Left lung (tissue), 10 donors: Measurements from ENCODE around the gene ITPRIPL2. TPM values are rescaled to one million over a fixed set of nuclear protein-coding genes. Genes with fewer than 3 reads are reported as not detected.

Experiments used
- ATAC-seq: fragments of 200-7000 bp; cut with Tn5 transposase; one replicate; pipeline ENCODE4 v1.9.1; 2020; ENCODE audit warnings: moderate library complexity
- DNase-seq, 4 donors: peaks; one replicate each; pipeline ENCODE4 v3.0.0-alpha.2; 2013 to 2020
- H3K27ac ChIP-seq, 2 donors: fragments of 200-600 bp; sonication (generic) in 1 of 2; one replicate each; pipeline versions ENCODE4 v1.5.0 to v1.8.0; 2020 to 2021
- H3K27me3 ChIP-seq, 2 donors: fragments of 200-600 bp; sonication (generic) in 1 of 2; one replicate each; pipeline versions ENCODE4 v1.5.0 to v1.8.0; 2020 to 2021
- H3K36me3 ChIP-seq, 2 donors: fragments of 200-600 bp; sonication (generic) in 1 of 2; one replicate each; pipeline versions ENCODE4 v1.5.0 to v1.8.0; 2020 to 2021
- H3K4me1 ChIP-seq, 2 donors: fragments of 200-600 bp; one replicate each; pipeline ENCODE4 v1.8.0; 2021
- H3K4me3 ChIP-seq, 2 donors: fragments of 200-600 bp; sonication (generic) in 1 of 2; one replicate each; pipeline versions ENCODE4 v1.5.0 to v1.8.0; 2020 to 2021; ENCODE audit warnings: mild to moderate bottlenecking in 1 of 2
- H3K9me3 ChIP-seq, 2 donors: fragments of 200-600 bp; sonication (generic) in 1 of 2; one replicate each; pipeline versions ENCODE4 v1.5.0 to v1.8.0; 2020 to 2021
- CTCF ChIP-seq, 2 donors: fragments of 200-600 bp; sonication (generic) in 1 of 2; IDR thresholded peaks; one replicate each; pipeline versions ENCODE4 v1.5.0 to v1.8.0; 2021; ENCODE audit warnings: antibody characterized with exemption in 2 of 2
- intact Hi-C, 2 donors: fragments of 100-400 bp; cut with DNase I; formaldehyde crosslinking; loops; one replicate each; pipeline versions ENCODE4 v1.11.2 to v1.14.2; 2022
- polyA plus RNA-seq, 6 donors: library from polyadenylated mRNA; unstranded; fragments of 120-200 nt; gene quantifications; one replicate each; pipeline ENCODE4 v1.2.1, GENCODE V29; 2013; ENCODE audit not compliant: insufficient read length in 6 of 6
- total RNA-seq, 2 donors: library from RNA; stranded (reverse); fragmentation: NEBNext Ultra II Directional; extraction: Animal tissue kit (Norgen Biotek cat#: 25700); gene quantifications; one replicate each; pipeline ENCODE4 v1.2.1, GENCODE V29; 2021
- donor health status: DM: no; HTN: yes; CAD: no.
- donor health status: DM: no; HTN: no; CAD: no.

ITPRIPL2 gene
- total and polyA plus RNA-seq, 8 donors = 24.6 to 82.7 (median 32.4) TPM

- intact Hi-C loops = no loop called here
- no peak for DNase-seq
- TF ChIP-seq CTCF (IDR thresholded peaks at IDR 0.05) = no peak
Observed at GRCh38 chr16:19147126-19147525, 33.4 kb downstream of the ITPRIPL2 start.

GRCh38 chr16:19147627-19148026, 33.9 kb downstream of the ITPRIPL2 start:
- H3K27ac ChIP-seq = no peak overlapping the region
- no peak for TF ChIP-seq CTCF (IDR thresholded peaks at IDR 0.05)
- no peaks in the 10 kb centered on the region for H3K27me3 ChIP-seq
- no peak for DNase-seq
- H3K36me3 ChIP-seq = no peaks in the 10 kb centered on the region
- no peaks in the 10 kb centered on the region for H3K9me3 ChIP-seq
- ATAC-seq = no peak
- intact Hi-C loops = no loop called here
- H3K4me3 ChIP-seq = no peak overlapping the region
- no peaks in the 10 kb centered on the region for H3K4me1 ChIP-seq

More at GRCh38 chr16:19147126-19147525, 33.4 kb downstream of the ITPRIPL2 start:
- Histone ChIP-seq H3K9me3 (no peaks in the 10 kb centered on the region), H3K4me1 (no peaks in the 10 kb centered on the region), H3K27ac (no peak overlapping the region), H3K27me3 (no peaks in the 10 kb centered on the region), H3K36me3 (no peaks in the 10 kb centered on the region), H3K4me3 (no peak overlapping the region)
- ATAC-seq = no peak

- no peak for DNase-seq
- Histone ChIP-seq H3K9me3 (no peaks in the 10 kb centered on the region), H3K27me3 (no peaks in the 10 kb centered on the region), H3K4me3 (no peak overlapping the region), H3K36me3 (no peaks in the 10 kb centered on the region), H3K4me1 (no peaks in the 10 kb centered on the region), H3K27ac (no peak overlapping the region)
- no peak for TF ChIP-seq CTCF (IDR thresholded peaks at IDR 0.05)
- intact Hi-C loops = no loop called here
- ATAC-seq = no peak
Observed at GRCh38 chr16:19148189-19148588, 34.4 kb downstream of the ITPRIPL2 start.

GRCh38 chr16:19151310-19151709, 37.5 kb downstream of the ITPRIPL2 start:
- H3K4me1 ChIP-seq = no peaks in the 10 kb centered on the region
- TF ChIP-seq CTCF (IDR thresholded peaks at IDR 0.05) = no peak
- DNase-seq (no peak), ATAC-seq (no peak)
- H3K27ac ChIP-seq = no peak overlapping the region
- no peak overlapping the region for H3K4me3 ChIP-seq
- H3K27me3 ChIP-seq = no peaks in the 10 kb centered on the region
- no peaks in the 10 kb centered on the region for H3K36me3 ChIP-seq
- no peaks in the 10 kb centered on the region for H3K9me3 ChIP-seq
- intact Hi-C loops = no loop called here

GRCh38 chr16:19152042-19152441, 38.3 kb downstream of the ITPRIPL2 start:
- no peak for DNase-seq
- H3K4me3 ChIP-seq = no peak overlapping the region
- H3K27ac ChIP-seq = no peak overlapping the region
- H3K36me3 ChIP-seq = no peaks in the 10 kb centered on the region
- no peaks in the 10 kb centered on the region for H3K4me1 ChIP-seq
- no peak for TF ChIP-seq CTCF (IDR thresholded peaks at IDR 0.05)
- H3K27me3 ChIP-seq = no peaks in the 10 kb centered on the region
- ATAC-seq = no peak
- intact Hi-C loops = no loop called here
- no peaks in the 10 kb centered on the region for H3K9me3 ChIP-seq
